ENCODE results near the gene VSIG10. TPM values are rescaled to one million over a fixed set of nuclear protein-coding genes. Genes with fewer than 3 reads are reported as not detected.
"Not testable (repeated sequence)": the region's sequence is repeated elsewhere in the genome, so short reads cannot be mapped to it uniquely, and the experiment has no call there.

VSIG10 gene
- total RNA-seq, 3 donors from 2014 or later (not counting 1 experiment from before 2014, with no cell fraction given), result 0.56 to 2.2 (median 0.75) TPM

- Mint-ChIP-seq H3K27me3 (ENCODE audit: low read depth in 2 of 2) (no peaks in the 10 kb centered on the region), H3K4me1 (no peaks in the 10 kb centered on the region), H3K36me3 (peaks cover 6% of the 10 kb centered on the region), H3K9me3 (no peaks in the 10 kb centered on the region), H3K27ac (no peak overlapping the region), H3K4me3 (no peak overlapping the region)
- Histone ChIP-seq H3K4me1 (ENCODE audit: control insufficient read depth, insufficient read depth, low read length) (no peaks in the 10 kb centered on the region), H3K27ac (ENCODE audit: low read length) (no peak overlapping the region), H3K4me3 (ENCODE audit: low read length) (no peak overlapping the region), H3K9me3 (ENCODE audit: control insufficient read depth, insufficient read depth, low read length) (no peaks in the 10 kb centered on the region), H3K36me3 (ENCODE audit: control insufficient read depth, insufficient read depth, low read length) (peaks cover 33% of the 10 kb centered on the region), H3K27me3 (ENCODE audit: control insufficient read depth, insufficient read depth, low read length) (no peaks in the 10 kb centered on the region)
- DNase-seq (no peak), ATAC-seq (no peak)
- 94% methylated on average over 8 of the region's 9 CpGs for WGBS (ENCODE audit: insufficient coverage)
- TF ChIP-seq CTCF (IDR thresholded peaks at IDR 0.05), result no peak
- intact Hi-C loops (cut with micrococcal nuclease), result no loop called here
These were observed 80.4 kb downstream of the VSIG10 start for GRCh38 chr12:118023301-118023860.

GRCh38 chr12:118022728-118023109 lies 81.1 kb downstream of the VSIG10 start:
- Mint-ChIP-seq H3K9me3 (no peaks in the 10 kb centered on the region), H3K27ac (no peak overlapping the region), H3K4me1 (peaks cover 4 to 5% of the 10 kb centered on the region in 2 donors), H3K4me3 (no peak overlapping the region), H3K36me3 (peaks cover 6% of the 10 kb centered on the region), H3K27me3 (ENCODE audit: low read depth in 2 of 2) (no peaks in the 10 kb centered on the region)
- Histone ChIP-seq H3K27ac (ENCODE audit: low read length) (no peak overlapping the region), H3K9me3 (ENCODE audit: control insufficient read depth, insufficient read depth, low read length) (no peaks in the 10 kb centered on the region), H3K4me3 (ENCODE audit: low read length) (no peak overlapping the region), H3K27me3 (ENCODE audit: control insufficient read depth, insufficient read depth, low read length) (no peaks in the 10 kb centered on the region), H3K4me1 (ENCODE audit: control insufficient read depth, insufficient read depth, low read length) (no peaks in the 10 kb centered on the region), H3K36me3 (ENCODE audit: control insufficient read depth, insufficient read depth, low read length) (peaks cover 33% of the 10 kb centered on the region)
- ATAC-seq (no peak), DNase-seq (no peak)
- 100% methylated on average over 2 of the region's 3 CpGs for WGBS (ENCODE audit: insufficient coverage)
- no peak for TF ChIP-seq CTCF (IDR thresholded peaks at IDR 0.05)
- intact Hi-C loops (cut with micrococcal nuclease), result no loop called here

GRCh38 chr12:118022097-118022727 lies 81.6 kb downstream of the VSIG10 start:
- H3K4me3 Mint-ChIP-seq; H3K4me1 Mint-ChIP-seq; H3K27me3 Mint-ChIP-seq (ENCODE audit: low read depth in 2 of 2); H3K9me3 Mint-ChIP-seq; H3K4me3 ChIP-seq (ENCODE audit: low read length); H3K4me1 ChIP-seq (ENCODE audit: control insufficient read depth, insufficient read depth, low read length); H3K27ac ChIP-seq (ENCODE audit: low read length); intact Hi-C loops (cut with micrococcal nuclease); H3K36me3 Mint-ChIP-seq; H3K9me3 ChIP-seq (ENCODE audit: control insufficient read depth, insufficient read depth, low read length); DNase-seq; ATAC-seq; H3K27ac Mint-ChIP-seq; H3K27me3 ChIP-seq (ENCODE audit: control insufficient read depth, insufficient read depth, low read length): not testable (repeated sequence)
- peaks cover 33% of the 10 kb centered on the region for H3K36me3 ChIP-seq (ENCODE audit: control insufficient read depth, insufficient read depth, low read length)
- WGBS (ENCODE audit: insufficient coverage), result 91% methylated on average over 13 of the region's 13 CpGs

- no peak for ATAC-seq
- intact Hi-C loops (cut with micrococcal nuclease), result no loop called here
- Mint-ChIP-seq H3K36me3 (peaks cover 6% of the 10 kb centered on the region), H3K4me3 (no peak overlapping the region), H3K9me3 (no peaks in the 10 kb centered on the region), H3K4me1 (peaks cover 19 to 21% of the 10 kb centered on the region in 2 donors), H3K27me3 (ENCODE audit: low read depth in 2 of 2) (peaks cover 0 to 2% of the 10 kb centered on the region in 2 donors), H3K27ac (no peak overlapping the region)
- TF ChIP-seq CTCF (IDR thresholded peaks at IDR 0.05), result no peak
- no peaks in the 10 kb centered on the region for H3K27me3 ChIP-seq (ENCODE audit: control insufficient read depth, insufficient read depth, low read length)
- no peak overlapping the region for H3K4me3 ChIP-seq (ENCODE audit: low read length)
- H3K36me3 ChIP-seq (ENCODE audit: control insufficient read depth, insufficient read depth, low read length), result peaks cover 25% of the 10 kb centered on the region
- H3K9me3 ChIP-seq (ENCODE audit: control insufficient read depth, insufficient read depth, low read length), result no peaks in the 10 kb centered on the region
- no peak overlapping the region for H3K27ac ChIP-seq (ENCODE audit: low read length)
- H3K4me1 ChIP-seq (ENCODE audit: control insufficient read depth, insufficient read depth, low read length), result peaks cover 14% of the 10 kb centered on the region
- WGBS (ENCODE audit: insufficient coverage), result 90% methylated on average over 1 of the region's 1 CpG
- no peak for DNase-seq
These were observed 83.8 kb downstream of the VSIG10 start for GRCh38 chr12:118020036-118020435.
